Kidney epithelial cell (primary cell): Measurements from ENCODE around the gene CYP27C1. TPM values are rescaled to one million over a fixed set of nuclear protein-coding genes. Genes with fewer than 3 reads are reported as not detected.

Experiments used
- DNase-seq: peaks from one replicate; pipeline ENCODE4 v3.0.0-alpha.2; 2010; ENCODE audit warnings: low read depth
- H3K27me3 ChIP-seq: 2 replicates; pipeline ENCODE4 v1.6.0; 2011; ENCODE audit warnings: low read length; ENCODE audit not compliant: control insufficient read depth, insufficient read depth
- H3K36me3 ChIP-seq: 2 replicates; pipeline ENCODE4 v1.5.1; 2011; ENCODE audit warnings: low read length; ENCODE audit not compliant: control insufficient read depth, insufficient read depth
- H3K4me3 ChIP-seq: 2 replicates; pipeline ENCODE4 v1.5.1; 2011; ENCODE audit warnings: low read depth, mild to moderate bottlenecking, control low read depth, low read length
- CTCF ChIP-seq: IDR thresholded peaks from 2 replicates; pipeline ENCODE4 v1.5.1; 2011; ENCODE audit warnings: mild to moderate bottlenecking, moderate library complexity, low read length, control low read depth, inconsistent platforms; ENCODE audit not compliant: insufficient read depth, poor library complexity, severe bottlenecking
- total RNA-seq: library from RNA; depleted of rRNA; stranded (reverse); fragments of >200 nt; gene quantifications from 2 replicates; pipeline ENCODE4 v1.2.3, GENCODE V29; 2015

CYP27C1 gene
- total RNA-seq, 1 donor from 2014 or later, result 2.3 TPM

- DNase-seq, result no peak
- Histone ChIP-seq H3K36me3 (no peaks in the 10 kb centered on the region), H3K4me3 (no peak overlapping the region), H3K27me3 (no peaks in the 10 kb centered on the region)
- TF ChIP-seq CTCF, result no peak
Observed at GRCh38 chr2:127195140-127196074, 24.7 kb downstream of the CYP27C1 start.

- no peak for TF ChIP-seq CTCF
- no peak for DNase-seq
- H3K27me3 ChIP-seq, result no peaks in the 10 kb centered on the region
- H3K4me3 ChIP-seq, result no peak overlapping the region
- no peaks in the 10 kb centered on the region for H3K36me3 ChIP-seq
Observed at GRCh38 chr2:127194447-127194846, 25.7 kb downstream of the CYP27C1 start.

- no peaks in the 10 kb centered on the region for H3K36me3 ChIP-seq
- no peak for DNase-seq
- no peak for TF ChIP-seq CTCF
- no peak overlapping the region for H3K4me3 ChIP-seq
- no peaks in the 10 kb centered on the region for H3K27me3 ChIP-seq
Observed at GRCh38 chr2:127193967-127194280, 26.2 kb downstream of the CYP27C1 start.

- Histone ChIP-seq H3K36me3 (no peaks in the 10 kb centered on the region), H3K4me3 (no peak overlapping the region), H3K27me3 (no peaks in the 10 kb centered on the region)
- no peak for DNase-seq
- TF ChIP-seq CTCF, result no peak
Observed at GRCh38 chr2:127193164-127193966, 26.7 kb downstream of the CYP27C1 start.

GRCh38 chr2:127191331-127192219 lies 28.5 kb downstream of the CYP27C1 start:
- Histone ChIP-seq H3K4me3 (no peak overlapping the region), H3K36me3 (no peaks in the 10 kb centered on the region), H3K27me3 (no peaks in the 10 kb centered on the region)
- DNase-seq, result no peak
- no peak for TF ChIP-seq CTCF
